Testis (tissue), 2 donors: ENCODE results near the gene STXBP2.

ENCODE experiments used
- POLR2A ChIP-seq: fragments of 450-650 bp; IDR thresholded peaks from one replicate; pipeline ENCODE4 v1.6.1; 2017; ENCODE audit warnings: antibody characterized with exemption, mild to moderate bottlenecking, moderate library complexity
- TF ChIP-seq, protein P1 (sequence below), 3 experiments: fragments of 450-650 bp in 2 of 3; fragments of 200-600 bp in 1 of 3; sonication (generic) in 1 of 3; IDR thresholded peaks; one replicate each; pipeline ENCODE4 v1.5.1; 2016 to 2019; ENCODE audit warnings: antibody characterized with exemption in 3 of 3, mild to moderate bottlenecking in 2 of 3, moderate library complexity in 1 of 3

DNA sequence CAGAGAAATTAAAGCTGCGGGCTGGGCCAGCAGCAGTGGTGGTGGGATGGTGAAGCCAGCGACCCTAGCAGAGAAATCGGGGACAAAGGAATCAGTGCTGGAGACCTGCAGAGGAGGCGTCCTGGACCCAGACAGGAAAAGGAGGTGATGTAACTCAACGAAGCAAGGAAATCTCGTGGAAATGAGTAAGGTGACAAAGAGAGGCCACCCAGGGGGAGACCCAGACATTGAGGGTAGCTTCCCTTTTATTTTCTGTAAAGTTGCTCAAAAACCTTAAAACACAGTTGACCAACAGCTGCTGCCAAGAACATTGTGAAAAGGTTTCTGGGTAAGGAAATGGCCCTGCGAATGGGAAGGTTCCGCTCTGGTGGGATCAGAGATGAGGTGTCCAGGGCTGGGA is 18.7 kb downstream of the STXBP2 start:
- TF ChIP-seq, protein P1, sequence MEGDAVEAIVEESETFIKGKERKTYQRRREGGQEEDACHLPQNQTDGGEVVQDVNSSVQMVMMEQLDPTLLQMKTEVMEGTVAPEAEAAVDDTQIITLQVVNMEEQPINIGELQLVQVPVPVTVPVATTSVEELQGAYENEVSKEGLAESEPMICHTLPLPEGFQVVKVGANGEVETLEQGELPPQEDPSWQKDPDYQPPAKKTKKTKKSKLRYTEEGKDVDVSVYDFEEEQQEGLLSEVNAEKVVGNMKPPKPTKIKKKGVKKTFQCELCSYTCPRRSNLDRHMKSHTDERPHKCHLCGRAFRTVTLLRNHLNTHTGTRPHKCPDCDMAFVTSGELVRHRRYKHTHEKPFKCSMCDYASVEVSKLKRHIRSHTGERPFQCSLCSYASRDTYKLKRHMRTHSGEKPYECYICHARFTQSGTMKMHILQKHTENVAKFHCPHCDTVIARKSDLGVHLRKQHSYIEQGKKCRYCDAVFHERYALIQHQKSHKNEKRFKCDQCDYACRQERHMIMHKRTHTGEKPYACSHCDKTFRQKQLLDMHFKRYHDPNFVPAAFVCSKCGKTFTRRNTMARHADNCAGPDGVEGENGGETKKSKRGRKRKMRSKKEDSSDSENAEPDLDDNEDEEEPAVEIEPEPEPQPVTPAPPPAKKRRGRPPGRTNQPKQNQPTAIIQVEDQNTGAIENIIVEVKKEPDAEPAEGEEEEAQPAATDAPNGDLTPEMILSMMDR (IDR thresholded peaks at IDR 0.05), result no peak
- TF ChIP-seq POLR2A, result no peak
